Bronchial smooth muscle cell (primary cell): Measurements from ENCODE around the gene TWIST2. TPM values are rescaled to one million over a fixed set of nuclear protein-coding genes. Genes with fewer than 3 reads are reported as not detected.

Experiments
- total RNA-seq: library from RNA; depleted of rRNA; stranded (reverse); fragments of >200 nt; gene quantifications from 2 replicates; pipeline ENCODE4 v1.2.1, GENCODE V29; 2014

The TWIST2 gene
- total RNA-seq = 73.3 and 77.3 TPM in 2 replicates

GRCh38 chr2:238847841-238848690 is at the start of gene TWIST2:
Gene TWIST2, plus strand, starts transcription at chr2:238848085. Its CDS starts 131 bp downstream, at chr2:238848216.

